Right forelimb (tissue), 1 donor: ENCODE data around the gene NAA15.
"Not testable (repeated sequence)": the region's sequence is repeated elsewhere in the genome, so short reads cannot be mapped to it uniquely, and the experiment has no call there.

ENCODE experiments used
- DNase-seq: peaks from one replicate; pipeline ENCODE4 v3.0.0-alpha.2; 2018

NAA15 gene

DNA sequence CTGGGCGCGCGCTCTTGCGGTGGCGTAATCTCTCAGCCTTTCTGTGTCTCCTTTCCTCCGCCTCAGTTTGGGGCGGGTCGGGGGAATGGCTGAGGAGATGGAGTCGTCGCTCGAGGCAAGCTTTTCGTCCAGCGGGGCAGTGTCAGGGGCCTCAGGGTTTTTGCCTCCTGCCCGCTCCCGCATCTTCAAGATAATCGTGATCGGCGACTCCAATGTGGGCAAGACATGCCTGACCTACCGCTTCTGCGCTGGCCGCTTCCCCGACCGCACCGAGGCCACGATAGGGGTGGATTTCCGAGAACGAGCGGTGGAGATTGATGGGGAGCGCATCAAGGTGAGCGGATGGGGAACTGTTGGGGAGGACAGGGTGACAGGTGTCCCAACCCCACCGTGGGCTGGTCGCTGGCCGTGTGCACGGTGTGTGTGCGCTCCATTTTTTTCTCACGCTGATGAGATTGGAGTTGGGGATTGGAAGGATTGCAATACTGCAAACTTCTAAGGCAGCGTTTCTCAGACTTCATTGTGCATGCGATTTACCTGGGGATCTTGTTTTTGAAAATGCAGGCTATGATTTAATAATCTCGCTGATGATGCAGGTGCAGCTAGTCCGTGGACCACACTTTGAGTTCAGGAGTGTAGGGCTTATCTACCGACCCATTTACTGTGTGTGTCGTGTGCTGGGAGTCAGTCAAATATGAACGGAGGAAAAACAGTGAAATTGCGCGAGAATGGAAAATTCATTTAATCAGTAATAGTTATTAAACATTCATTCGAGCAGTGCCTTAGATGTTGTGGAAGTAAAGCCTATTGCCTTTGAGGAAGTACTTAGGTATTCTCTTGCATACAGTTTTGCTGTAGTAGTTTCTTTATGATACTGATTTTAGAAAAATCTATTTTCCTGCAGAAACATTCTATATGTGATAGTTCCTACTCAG, 153.1 kb downstream of the NAA15 start, which contains the start of gene RAB33B:
Gene RAB33B, plus strand, starts transcription at position 11 of the 935 bp plus-strand sequence. Its CDS starts 75 bp downstream, at position 86.
- DNase-seq: no peak

DNA sequence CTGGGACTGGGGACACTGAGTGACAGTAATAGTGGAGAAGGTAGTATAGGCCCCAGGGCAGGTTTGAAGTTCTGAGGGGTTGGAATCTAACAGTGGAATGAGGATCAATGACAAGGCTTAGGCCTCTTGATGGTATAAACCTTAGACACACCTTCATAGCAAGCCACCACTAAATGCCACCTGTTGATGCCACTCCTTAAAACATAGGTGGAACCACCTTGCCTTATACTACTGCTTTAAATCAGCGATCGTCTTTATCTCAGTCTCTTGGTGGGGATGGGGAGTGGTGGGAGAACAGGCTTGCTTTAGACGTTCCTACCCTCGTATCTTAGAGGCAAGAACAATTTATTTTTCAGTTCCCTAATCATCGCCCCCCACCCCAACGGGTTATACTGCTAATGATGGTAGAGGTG, 153.8 kb downstream of the NAA15 start:
- no peak for DNase-seq

GRCh38 chr4:139457318-139457717, 156.0 kb downstream of the NAA15 start:
- DNase-seq: no peak

GRCh38 chr4:139458543-139458942, 157.2 kb downstream of the NAA15 start:
- no peak for DNase-seq

DNA sequence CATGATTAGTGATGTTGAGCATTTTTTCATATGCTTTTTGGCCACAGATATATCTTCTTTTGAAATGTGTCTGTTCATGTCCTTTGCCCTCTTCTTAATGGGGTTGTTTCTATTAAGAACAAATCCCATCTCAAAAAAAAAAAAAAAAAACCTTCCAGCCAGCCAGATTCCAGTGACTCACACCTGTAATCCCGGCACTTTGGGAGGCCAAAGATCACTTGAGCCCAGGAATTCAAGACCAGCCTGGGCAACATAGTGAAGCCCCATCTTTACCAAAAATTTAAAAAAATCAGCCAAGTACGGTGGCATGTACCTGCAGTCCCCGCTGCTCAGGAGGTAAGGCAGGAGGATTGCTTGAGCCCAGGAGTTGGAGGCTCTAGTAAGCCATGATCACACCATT, 157.7 kb downstream of the NAA15 start:
- no peak for DNase-seq

GRCh38 chr4:139460565-139460964, 159.3 kb downstream of the NAA15 start:
- no peak for DNase-seq

GRCh38 chr4:139461022-139461628, 159.8 kb downstream of the NAA15 start:
- no peak for DNase-seq

DNA sequence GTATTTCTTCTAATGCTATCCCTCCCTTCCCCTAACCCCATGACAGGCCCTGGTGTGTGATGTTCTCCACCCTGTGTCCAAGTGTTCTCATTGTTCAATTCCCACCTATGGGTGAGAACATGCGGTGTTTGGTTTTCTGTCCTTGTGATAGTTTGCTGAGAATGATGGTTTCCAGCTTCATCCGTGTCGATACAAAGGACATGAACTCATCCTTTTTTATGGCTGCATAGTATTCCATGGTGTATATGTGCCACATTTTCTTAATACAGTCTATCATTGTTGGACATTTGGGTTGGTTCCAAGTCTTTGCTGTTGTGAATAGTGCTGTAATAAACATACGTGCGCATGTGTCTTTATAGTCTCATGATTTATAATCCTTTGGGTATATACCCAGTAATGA, 163.2 kb downstream of the NAA15 start:
- DNase-seq: not testable (repeated sequence)

DNA sequence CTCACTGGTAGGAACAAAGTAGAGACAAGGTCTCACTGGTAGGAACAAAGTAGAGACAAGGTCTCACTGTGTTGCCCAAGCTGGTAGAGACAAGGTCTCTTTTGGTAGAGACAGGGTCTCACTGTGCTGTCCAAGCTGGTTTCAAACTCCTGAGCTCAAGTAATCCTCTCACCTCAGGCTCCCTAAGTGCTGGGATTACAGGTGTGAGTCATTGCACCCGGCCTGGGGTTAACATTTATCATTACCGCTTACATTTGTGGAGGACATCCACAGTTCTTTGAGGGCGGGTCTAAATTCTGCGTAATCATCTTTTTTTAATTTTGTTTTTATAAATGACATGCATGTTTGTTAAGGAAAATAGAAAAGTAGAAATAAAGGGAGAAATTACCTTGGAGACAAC, 164.6 kb downstream of the NAA15 start:
- no peak for DNase-seq

DNA sequence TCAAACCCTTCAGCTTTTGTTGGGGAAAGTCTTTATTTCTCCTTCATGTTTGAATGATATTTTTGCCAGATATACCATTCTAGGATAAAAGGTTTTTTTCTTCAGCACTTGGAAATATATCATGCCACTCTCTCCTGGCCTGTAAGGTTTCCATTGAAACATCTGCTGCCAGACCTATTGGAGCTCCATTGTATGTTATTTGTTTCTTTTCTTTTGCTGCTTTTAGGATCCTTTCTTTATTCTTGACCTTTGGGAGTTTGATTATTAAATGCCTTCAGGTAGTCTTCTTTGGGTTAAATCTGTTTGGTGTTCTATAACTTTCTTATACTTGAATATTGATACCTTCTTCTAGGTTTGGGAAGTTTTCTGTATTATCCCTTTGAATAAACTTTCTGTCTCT, 167.5 kb downstream of the NAA15 start:
- not testable (repeated sequence) for DNase-seq

DNA sequence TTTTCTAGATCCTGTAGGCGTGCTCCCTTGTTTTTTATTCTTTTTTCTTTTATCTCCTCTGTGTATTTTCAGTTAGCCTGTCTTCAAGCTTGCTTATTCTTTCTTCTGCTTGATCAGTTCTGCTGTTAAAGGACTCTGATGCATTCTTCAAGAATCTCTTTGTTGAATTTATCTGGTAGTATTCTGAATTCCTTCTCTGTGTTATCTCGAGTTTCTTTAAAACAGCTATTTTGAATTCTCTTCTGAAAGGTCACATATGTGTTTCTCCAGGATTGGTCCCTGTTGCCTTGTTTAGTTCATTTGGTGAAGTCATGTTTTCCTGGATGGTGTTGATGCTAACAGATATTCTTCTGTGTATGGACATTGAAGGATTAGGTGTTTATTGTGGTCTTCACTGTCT, 167.9 kb downstream of the NAA15 start:
- DNase-seq: no peak
